ENCODE data around the gene DOK7. TPM values are rescaled to one million over a fixed set of nuclear protein-coding genes. Genes with fewer than 3 reads are reported as not detected.

Gene DOK7
- total and polyA plus RNA-seq, 3 donors from 2014 or later, result 9.3 to 29.5 (median 22.9) TPM

DNA sequence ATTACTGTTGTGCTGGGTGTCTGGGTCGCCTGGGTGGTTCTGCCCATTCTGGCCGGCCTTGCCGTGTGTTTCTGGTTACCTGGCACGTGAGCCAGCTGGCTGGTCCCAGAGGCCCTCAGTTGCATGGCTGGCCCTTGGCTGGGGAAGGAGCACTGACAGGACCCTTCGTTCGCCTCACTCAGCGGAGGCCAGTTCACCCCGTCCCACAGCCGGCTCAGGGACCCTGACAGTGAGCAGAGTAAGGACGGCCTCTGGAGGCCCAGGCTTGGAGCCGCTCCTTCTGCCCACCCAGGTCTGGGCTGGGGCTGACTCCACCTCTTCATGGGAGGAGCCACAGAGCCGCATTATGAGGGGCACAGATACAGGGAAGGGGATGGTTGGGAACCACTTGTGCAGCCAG lies 41.6 kb upstream of the DOK7 start:
- no peak for DNase-seq
- Histone ChIP-seq H3K27me3 (no peaks in the 10 kb centered on the region), H3K9me3 (no peaks in the 10 kb centered on the region), H3K4me1 (no peaks in the 10 kb centered on the region), H3K36me3 (ENCODE audit: low read depth, missing control alignments) (no peaks in the 10 kb centered on the region), H3K4me3 (no peak overlapping the region), H3K27ac (no peak overlapping the region)
- intact Hi-C loops (cut with DNase I; ENCODE audit: low total_unique reads), result no loop called here
- TF ChIP-seq POLR2A (IDR thresholded peaks at IDR 0.05), result no peak
- no peak for TF ChIP-seq CTCF (IDR thresholded peaks at IDR 0.05)
- 87 to 99% methylated on average over 9 to 12 of the region's 12 CpGs for WGBS, 2 donors

DNA sequence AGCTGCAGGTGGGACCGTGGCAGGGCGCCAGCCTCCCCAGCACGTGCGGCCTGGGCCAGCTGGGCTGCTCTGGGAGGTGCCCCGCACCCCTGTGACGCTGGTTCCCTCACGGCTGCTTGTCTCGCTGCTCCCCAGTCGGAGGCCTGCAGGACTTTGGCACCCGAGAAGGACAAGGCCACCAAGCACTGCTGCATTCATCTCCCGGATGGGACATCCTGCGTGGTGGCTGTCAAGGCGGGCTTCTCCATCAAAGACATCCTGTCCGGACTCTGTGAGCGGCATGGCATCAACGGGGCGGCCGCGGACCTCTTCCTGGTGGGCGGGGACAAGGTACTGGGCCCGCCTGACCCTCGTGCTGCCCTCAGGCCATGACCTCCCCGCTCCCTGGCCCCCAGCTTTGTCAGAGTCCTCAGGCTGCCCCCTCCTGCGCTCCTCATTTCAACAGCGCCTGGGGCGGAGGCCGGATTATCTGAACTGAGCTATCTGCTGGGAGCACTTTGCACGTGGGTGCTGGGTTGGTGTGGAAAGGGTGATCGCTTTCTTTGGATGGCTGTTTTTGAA lies 40.8 kb upstream of the DOK7 start:
- H3K4me1 ChIP-seq, result no peaks in the 10 kb centered on the region
- no peak overlapping the region for H3K27ac ChIP-seq
- intact Hi-C loops (cut with DNase I; ENCODE audit: low total_unique reads), result no loop called here
- no peak for DNase-seq
- no peaks in the 10 kb centered on the region for H3K9me3 ChIP-seq
- H3K4me3 ChIP-seq, result no peak overlapping the region
- TF ChIP-seq CTCF (IDR thresholded peaks at IDR 0.05) (no peak), POLR2A (IDR thresholded peaks at IDR 0.05) (no peak)
- H3K27me3 ChIP-seq, result no peaks in the 10 kb centered on the region
- H3K36me3 ChIP-seq (ENCODE audit: low read depth, missing control alignments), result no peaks in the 10 kb centered on the region
- 96 to 100% methylated on average over 1 to 21 of the region's 29 CpGs for WGBS, 2 donors

GRCh38 chr4:3422808-3423297 lies 40.3 kb upstream of the DOK7 start:
- H3K4me3 ChIP-seq, result no peak overlapping the region
- no peaks in the 10 kb centered on the region for H3K36me3 ChIP-seq (ENCODE audit: low read depth, missing control alignments)
- no peak overlapping the region for H3K27ac ChIP-seq
- intact Hi-C loops (cut with DNase I; ENCODE audit: low total_unique reads), result no loop called here
- DNase-seq, result no peak
- TF ChIP-seq CTCF (IDR thresholded peaks at IDR 0.05) (no peak), POLR2A (IDR thresholded peaks at IDR 0.05) (no peak)
- H3K9me3 ChIP-seq, result no peaks in the 10 kb centered on the region
- WGBS, 2 donors, result 91 to 93% methylated on average over 7 to 19 of the region's 19 CpGs
- H3K27me3 ChIP-seq, result no peaks in the 10 kb centered on the region
- H3K4me1 ChIP-seq, result no peaks in the 10 kb centered on the region

DNA sequence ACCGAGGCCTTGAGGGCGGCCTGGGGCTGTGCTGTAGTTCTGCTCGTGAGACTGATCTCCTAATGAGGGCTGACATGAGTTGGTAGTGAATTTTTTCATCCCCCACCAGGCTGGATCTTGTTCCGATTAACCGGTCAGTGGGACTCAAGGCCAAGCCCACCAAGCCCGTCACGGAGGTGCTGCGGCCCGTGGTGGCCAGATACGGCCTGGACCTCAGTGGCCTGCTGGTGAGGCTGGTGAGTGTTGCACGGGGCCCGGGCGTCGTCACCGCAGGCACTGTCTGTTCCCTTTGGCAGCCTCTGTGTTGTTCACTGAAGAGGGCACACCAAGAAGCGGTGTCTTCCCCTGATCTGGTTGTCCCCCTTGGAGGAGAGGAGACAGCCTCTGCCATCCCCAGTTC lies 39.7 kb upstream of the DOK7 start:
- intact Hi-C loops (cut with DNase I; ENCODE audit: low total_unique reads), result no loop called here
- DNase-seq, result no peak

More for the DNA sequence above, 39.7 kb upstream of the DOK7 start:
- Histone ChIP-seq H3K36me3 (ENCODE audit: low read depth, missing control alignments) (no peaks in the 10 kb centered on the region), H3K9me3 (no peaks in the 10 kb centered on the region), H3K4me3 (no peak overlapping the region), H3K4me1 (no peaks in the 10 kb centered on the region), H3K27ac (no peak overlapping the region), H3K27me3 (no peaks in the 10 kb centered on the region)
- TF ChIP-seq CTCF (IDR thresholded peaks at IDR 0.05), result no peak
- TF ChIP-seq POLR2A (IDR thresholded peaks at IDR 0.05), result no peak
- 94% methylated on average over 16 of the region's 16 CpGs for WGBS, 2 donors

Data from testis (tissue), 3 donors.